Inflammatory macrophage (primary cell): ENCODE results near the gene JARID2.
A peak's percentile ranks its signal among the peaks of the same experiment; 100 is the strongest.

ENCODE experiments used
- DNase-seq, 2 donors: peaks; one replicate each; pipeline ENCODE4 v3.0.0-alpha.2; 2020 to 2022

JARID2 gene

GRCh38 chr6:15530411-15530810 lies 284.5 kb downstream of the JARID2 start:
- peak in 1 of 2 donors; percentile 15 for DNase-seq

- DNase-seq: no peak
Measured at GRCh38 chr6:15531973-15532372, 286.1 kb downstream of the JARID2 start.

- DNase-seq: peak in 1 of 2 donors; percentile 25
Measured at GRCh38 chr6:15533379-15534026, 287.6 kb downstream of the JARID2 start.

DNA sequence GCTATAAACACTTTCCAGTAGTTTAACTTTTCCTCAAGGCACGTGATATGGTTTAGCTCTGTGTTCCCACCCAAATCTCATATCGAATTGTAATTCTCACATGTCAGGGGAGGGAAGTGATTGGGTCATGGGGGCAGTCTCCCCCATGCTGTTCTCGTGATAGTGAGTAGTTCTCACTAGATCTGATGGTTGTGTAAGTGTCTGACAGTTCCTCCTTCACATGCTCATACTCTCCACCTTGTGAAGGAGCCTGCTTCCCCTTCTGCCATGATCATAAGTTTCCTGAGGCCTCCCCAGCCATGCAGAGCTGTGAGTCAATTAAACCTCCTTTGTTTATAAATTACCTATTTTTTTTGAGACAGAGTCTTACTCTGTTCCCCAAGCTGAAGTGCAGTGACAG lies 289.1 kb downstream of the JARID2 start:
- DNase-seq: peak; percentile 89 to 91

- DNase-seq: no peak
Measured at GRCh38 chr6:15535495-15536197, 289.8 kb downstream of the JARID2 start.

DNA sequence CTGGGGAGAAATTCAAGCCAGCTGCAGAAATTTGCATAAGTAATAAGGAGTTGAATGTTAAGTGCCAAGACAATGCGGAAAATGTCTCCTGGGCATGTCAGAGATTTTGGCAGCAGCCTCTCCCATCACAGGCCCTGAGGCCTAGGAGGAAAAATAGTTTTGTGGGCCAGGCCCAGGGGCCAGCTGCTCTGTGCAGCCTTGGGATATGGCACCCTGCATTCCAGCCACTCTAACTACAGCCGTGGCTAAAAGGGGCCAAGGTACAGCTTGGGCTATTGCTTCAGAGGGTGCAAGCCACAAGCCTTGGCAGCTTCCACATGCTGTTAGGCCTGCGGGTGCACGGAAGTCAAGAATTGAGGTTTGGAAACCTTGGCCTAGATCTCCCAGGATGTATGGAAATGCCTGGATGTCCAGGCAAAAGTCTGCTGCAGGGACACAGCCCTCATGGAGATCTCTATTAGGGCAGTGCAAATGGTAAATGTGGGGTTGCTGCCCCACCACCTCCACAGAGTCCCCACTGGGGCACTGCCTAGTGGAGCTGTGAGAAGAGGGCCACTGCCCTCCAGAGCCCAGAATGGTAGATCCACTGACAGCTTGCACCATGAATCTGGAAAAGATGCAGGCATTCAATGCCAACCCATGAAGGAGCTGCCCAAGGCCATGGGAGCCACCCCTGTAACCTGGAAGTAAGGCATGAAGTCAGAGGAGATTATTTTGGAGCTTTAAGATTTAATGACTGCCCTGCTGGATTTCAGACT lies 290.5 kb downstream of the JARID2 start:
- no peak for DNase-seq

DNA sequence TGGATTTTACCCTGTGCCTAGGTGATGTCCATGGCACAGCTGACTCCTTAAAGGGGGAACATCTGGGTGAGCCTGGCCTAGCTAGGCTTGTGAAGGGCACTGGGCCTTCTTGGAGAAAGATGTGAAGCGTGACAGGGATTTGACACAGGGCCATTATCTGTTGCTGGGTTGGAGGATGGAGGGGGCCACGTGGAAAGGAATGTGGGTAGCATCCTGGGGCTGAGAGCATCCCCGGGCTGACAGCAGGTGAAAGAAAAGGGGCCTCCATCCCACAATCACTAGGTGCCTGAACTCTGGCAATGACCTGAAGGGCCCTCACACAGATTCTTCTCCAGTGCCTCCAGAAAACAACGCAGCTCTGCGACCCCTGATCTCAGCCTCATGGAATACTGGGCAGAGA lies 292.2 kb downstream of the JARID2 start:
- DNase-seq: no peak

DNA sequence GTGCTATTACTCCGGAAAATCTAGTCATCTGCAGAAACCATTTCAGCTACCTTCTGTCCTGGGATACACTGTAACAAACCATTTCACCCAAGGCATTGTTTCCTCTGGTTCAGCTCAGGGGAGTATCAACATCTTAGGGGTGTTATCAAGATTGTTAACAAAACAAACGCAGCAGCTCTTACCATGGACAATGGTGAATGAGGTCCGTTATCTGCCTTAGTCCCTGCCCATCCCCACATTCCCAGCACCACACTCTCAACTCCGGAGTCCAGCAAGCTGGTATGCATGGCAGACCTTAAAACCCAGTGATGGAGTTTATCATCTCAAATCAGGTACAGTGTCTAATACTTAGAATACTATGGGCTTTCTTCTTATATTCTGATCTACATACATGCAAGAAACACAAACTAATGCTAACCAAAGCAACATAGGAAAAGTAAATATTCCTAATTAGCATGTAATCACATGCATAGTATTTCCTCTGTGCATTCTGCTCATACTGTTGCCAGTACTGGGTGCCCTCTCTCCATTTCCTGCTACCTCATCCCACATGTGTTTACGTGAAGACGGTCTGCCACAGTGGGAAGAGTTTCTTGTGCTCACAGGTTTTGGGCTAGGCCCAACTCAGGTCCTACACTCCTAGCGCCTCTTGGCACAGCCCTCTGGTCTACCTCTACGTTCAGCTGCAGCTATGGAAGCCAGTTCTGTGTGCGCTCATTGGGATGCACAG lies 293.1 kb downstream of the JARID2 start:
- no peak for DNase-seq

DNA sequence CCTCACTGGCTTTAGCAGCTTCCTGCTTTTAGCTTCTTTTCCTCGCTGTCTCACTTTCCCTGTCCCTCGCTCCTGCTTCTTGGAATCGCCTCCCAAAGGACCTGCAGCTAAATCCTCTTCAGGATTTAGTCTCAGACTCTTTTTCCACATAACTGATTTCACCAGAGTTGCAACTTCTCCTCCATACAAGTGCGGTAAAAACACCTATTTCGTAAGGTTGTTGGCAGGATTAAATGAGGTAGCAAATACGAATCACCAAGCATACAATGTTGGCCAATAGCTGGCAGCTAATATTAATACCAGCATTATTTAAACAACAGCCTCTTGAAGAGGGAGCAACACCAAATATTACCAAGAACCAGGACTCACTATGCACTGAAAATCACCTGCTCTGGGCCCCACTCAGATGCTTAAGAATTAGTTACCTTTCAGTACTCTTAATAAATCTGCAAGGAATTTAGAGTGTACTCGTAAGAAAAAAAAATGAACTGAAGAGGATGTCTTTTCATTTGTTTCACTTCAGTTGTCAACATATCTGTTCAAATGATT lies 293.9 kb downstream of the JARID2 start:
- peak in 1 of 2 donors; percentile 32 for DNase-seq

DNA sequence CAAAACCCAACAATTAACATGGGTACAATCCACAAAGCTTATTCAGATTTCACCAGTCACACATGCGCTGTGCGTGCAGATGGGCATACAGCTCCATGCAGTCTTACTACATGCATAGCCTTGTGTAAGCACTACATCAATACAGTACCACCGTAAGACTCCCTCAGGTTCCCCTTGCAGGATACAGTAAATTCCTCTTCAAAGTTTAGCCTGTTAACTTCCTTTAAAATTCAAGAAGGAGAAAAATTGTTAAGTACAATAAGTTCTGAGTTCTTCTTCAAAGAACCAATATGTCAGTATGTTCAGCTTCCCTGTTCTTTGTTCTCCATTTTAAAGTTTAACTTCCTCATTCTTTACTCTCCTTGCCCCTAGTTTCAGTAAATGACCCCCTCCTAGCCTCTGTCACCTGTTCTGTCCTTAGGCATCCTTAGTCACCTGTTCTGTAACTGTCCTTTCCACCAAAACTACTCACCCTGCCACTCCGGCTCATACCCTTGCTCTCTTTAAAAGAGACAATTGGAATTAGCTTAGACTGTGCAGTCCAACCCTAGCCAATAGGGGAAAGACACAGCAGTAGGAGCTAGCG lies 297.6 kb downstream of the JARID2 start:
- peak; percentile 54 to 71 for DNase-seq

DNA sequence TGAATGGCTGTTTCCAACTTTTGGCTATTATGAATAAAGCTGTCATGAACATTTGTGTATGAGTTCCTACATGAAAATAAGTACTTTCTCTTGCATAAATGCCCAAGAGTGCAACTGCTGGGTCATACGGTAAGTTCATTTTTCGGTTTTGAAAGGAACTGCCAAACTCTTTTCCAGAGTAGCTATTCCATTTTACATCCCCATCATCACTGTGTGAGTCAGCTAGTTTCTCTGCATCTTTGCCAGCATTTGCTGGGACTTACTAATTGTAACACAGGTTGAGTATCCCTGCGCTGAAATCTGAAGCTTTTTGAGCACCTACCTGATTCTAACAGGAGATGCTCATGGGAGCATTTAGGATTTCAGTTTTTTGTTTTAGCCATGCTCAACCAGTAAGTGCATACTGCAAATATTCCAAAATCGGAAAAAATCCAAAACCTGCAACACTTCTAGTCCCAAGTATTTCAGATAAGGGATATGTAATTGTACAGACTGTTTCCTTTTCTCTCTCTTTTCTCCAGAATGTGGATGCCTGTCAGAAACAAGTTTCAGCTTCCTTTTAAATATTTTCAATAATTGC lies 298.5 kb downstream of the JARID2 start:
- no peak for DNase-seq

DNA sequence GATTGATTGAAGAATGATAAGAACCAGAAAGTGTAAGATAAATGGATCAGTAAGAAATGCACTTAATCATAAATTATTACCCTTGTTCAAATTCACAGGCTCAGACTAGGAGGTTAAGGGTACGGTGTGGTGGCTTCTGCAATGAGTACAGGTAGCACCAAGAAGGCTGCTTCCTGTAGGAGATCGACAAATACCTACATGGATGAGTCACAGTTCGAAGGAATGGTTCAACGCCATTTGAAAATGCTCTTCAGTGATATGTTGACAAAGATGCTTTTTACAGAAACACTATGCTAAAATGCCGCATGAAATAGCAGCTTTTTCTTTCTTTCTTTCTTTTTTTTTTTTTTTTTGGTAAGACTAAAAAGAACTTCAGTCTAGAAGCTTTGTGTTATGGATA lies 300.7 kb downstream of the JARID2 start:
- DNase-seq: no peak

DNA sequence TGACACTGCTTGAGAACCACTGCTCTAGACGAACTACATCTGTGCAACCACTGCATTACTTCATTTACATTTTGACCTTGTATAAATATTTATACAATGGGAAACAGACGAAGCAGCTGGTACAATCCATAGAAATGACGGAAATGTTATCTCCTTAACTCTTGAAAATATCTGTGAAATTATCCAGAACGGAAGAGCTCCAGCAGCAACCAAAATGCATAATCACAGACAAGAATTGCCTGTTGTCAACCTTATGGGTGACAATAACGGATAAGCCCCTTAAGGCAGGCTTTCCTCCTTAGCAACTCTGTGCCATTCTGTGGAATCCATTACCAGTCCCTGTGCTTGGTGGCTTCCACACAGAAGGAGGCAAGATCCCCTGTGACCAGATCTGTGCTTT lies 301.5 kb downstream of the JARID2 start:
- DNase-seq: no peak

DNA sequence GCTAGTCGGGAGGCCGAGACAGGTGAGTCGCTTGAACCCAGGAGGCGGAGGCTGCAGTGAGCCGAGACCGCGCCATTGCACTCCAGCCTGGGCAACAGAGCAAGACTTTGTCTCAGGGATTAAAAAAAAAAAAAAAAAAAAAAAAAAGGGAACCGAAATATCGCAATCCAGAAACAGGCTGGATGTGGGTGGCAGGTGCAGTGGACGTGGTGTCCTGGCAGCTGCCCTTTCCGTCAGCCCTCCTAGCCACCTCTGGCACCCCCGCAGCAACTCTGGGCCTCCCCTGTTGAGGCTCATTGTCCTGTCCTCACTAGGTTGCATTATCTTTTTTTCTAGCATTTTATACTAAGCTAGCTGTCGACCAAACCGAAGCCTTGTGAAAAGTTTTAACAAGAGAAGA lies 303.5 kb downstream of the JARID2 start:
- peak; percentile 25 to 30 for DNase-seq

DNA sequence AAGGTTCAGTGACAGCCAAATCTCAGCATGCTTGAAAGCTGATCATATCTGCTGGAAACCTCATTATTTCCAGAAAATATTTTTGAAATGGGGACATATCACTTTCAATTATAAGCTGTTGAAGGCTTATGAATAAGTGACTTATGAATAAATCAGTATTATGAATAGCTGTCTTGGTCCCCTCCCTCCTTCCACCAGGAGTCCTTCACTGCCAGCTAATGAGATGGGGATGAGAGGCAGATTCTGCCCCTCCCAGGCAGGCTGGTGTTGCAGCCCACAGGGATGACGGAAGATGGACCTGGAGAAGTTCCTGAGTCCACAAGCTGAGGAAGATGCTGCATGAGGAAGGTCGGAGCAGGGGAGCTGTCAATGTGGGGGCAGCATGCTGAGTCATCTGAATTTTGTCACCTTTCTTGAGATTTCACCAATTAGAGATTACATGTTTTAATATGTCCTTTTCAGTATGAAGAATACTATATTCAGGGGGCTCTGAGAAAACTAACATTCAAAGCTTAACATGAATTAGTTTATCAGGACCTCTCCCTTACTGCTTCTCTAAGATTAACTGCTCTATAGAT lies 304.8 kb downstream of the JARID2 start:
- DNase-seq: no peak

GRCh38 chr6:15551262-15551661 lies 305.4 kb downstream of the JARID2 start:
- DNase-seq: no peak

DNA sequence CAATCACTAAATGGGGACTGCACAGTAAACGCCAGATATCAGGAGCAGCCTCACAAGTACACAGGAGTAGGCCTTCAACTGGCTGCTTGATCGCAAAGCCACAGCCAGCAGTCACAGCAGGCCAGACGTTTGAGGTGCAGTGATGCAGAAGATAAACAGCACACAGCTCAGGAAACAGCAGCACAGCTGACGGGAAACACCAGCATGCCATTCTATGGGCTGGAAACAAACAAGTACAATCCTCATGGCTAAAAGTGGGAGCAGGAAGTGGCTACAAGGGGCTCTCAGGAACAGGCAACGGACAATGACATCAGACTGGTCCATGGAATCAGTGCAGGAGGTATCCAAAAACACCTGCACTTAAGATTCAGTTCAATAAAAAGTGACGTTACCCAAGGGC lies 305.9 kb downstream of the JARID2 start:
- DNase-seq: no peak

GRCh38 chr6:15553031-15553430 lies 307.2 kb downstream of the JARID2 start:
- DNase-seq: no peak

DNA sequence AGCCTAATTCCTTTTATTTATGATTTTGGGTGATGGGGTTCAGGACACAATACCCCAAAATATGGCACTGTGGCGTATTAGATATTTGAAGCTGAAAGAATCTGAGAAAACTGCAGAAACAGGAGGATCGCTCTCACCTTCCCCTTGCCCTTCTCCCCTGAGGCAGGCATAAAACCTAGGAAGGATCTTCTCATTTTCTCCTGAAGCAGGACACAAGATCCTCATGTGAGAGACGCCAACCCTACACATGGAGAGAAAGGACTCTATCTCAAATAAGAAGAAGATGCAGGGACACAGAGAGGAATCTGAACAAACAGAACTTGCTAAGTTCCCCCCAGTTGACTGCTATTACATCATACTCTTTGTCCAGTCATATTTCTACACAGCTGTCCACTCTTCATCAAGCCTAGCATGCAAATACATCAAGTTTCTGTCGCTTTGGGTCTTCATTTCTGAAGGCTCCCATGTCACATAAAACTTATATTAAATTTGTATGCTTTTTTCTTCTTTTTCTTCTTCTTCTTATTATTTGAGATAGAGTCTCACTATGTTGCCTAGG lies 307.9 kb downstream of the JARID2 start:
- DNase-seq: peak; percentile 52 to 59

GRCh38 chr6:15554728-15555100 lies 308.8 kb downstream of the JARID2 start:
- no peak for DNase-seq
